ENCODE results near the gene KRT6C.
"Not testable (repeated sequence)": the region's sequence is repeated elsewhere in the genome, so short reads cannot be mapped to it uniquely, and the experiment has no call there.

Gene KRT6C

GRCh38 chr12:52491495-52491894 lies 17.9 kb upstream of the KRT6C start:
- not testable (repeated sequence) for H3K9me3 ChIP-seq (ENCODE audit: control insufficient read depth, low read length); H3K27ac ChIP-seq (ENCODE audit: insufficient read depth, low read depth, low read length, poor library complexity, severe bottlenecking); H3K27me3 ChIP-seq (ENCODE audit: control insufficient read depth, insufficient read depth, low read length, poor library complexity, severe bottlenecking); H3K4me3 ChIP-seq (ENCODE audit: insufficient read depth, low read depth, low read length); H3K36me3 ChIP-seq (ENCODE audit: control insufficient read depth, insufficient read depth, low read length)
- 94 to 95% methylated on average over 8 of the region's 8 CpGs for WGBS, 2 experiments
- H3K4me1 ChIP-seq (ENCODE audit: control insufficient read depth, insufficient read depth, low read length), result peaks cover 16% of the 10 kb centered on the region

- no peak overlapping the region for H3K4me3 ChIP-seq (ENCODE audit: insufficient read depth, low read depth, low read length)
- H3K9me3 ChIP-seq (ENCODE audit: control insufficient read depth, low read length), result no peaks in the 10 kb centered on the region
Measured at GRCh38 chr12:52488736-52489135, 15.1 kb upstream of the KRT6C start.

GRCh38 chr12:52487744-52488443 lies 14.3 kb upstream of the KRT6C start:
- not testable (repeated sequence) for H3K4me3 ChIP-seq (ENCODE audit: insufficient read depth, low read depth, low read length); H3K36me3 ChIP-seq (ENCODE audit: control insufficient read depth, insufficient read depth, low read length); H3K9me3 ChIP-seq (ENCODE audit: control insufficient read depth, low read length); H3K4me1 ChIP-seq (ENCODE audit: control insufficient read depth, insufficient read depth, low read length); H3K27me3 ChIP-seq (ENCODE audit: control insufficient read depth, insufficient read depth, low read length, poor library complexity, severe bottlenecking); H3K27ac ChIP-seq (ENCODE audit: insufficient read depth, low read depth, low read length, poor library complexity, severe bottlenecking)
- 91 to 93% methylated on average over 13 to 15 of the region's 15 CpGs for WGBS, 2 experiments

More at GRCh38 chr12:52488736-52489135, 15.1 kb upstream of the KRT6C start:
- H3K27ac ChIP-seq (ENCODE audit: insufficient read depth, low read depth, low read length, poor library complexity, severe bottlenecking), result no peak overlapping the region
- H3K4me1 ChIP-seq (ENCODE audit: control insufficient read depth, insufficient read depth, low read length), result no peaks in the 10 kb centered on the region
- no peaks in the 10 kb centered on the region for H3K36me3 ChIP-seq (ENCODE audit: control insufficient read depth, insufficient read depth, low read length)
- H3K27me3 ChIP-seq (ENCODE audit: control insufficient read depth, insufficient read depth, low read length, poor library complexity, severe bottlenecking), result no peaks in the 10 kb centered on the region

GRCh38 chr12:52487211-52487610 lies 13.6 kb upstream of the KRT6C start:
- Histone ChIP-seq H3K27ac (ENCODE audit: insufficient read depth, low read depth, low read length, poor library complexity, severe bottlenecking) (no peak overlapping the region), H3K9me3 (ENCODE audit: control insufficient read depth, low read length) (no peaks in the 10 kb centered on the region), H3K4me1 (ENCODE audit: control insufficient read depth, insufficient read depth, low read length) (no peaks in the 10 kb centered on the region), H3K27me3 (ENCODE audit: control insufficient read depth, insufficient read depth, low read length, poor library complexity, severe bottlenecking) (no peaks in the 10 kb centered on the region), H3K4me3 (ENCODE audit: insufficient read depth, low read depth, low read length) (no peak overlapping the region), H3K36me3 (ENCODE audit: control insufficient read depth, insufficient read depth, low read length) (no peaks in the 10 kb centered on the region)
- 29 to 80% methylated on average over 1 of the region's 1 CpG for WGBS, 2 experiments

- 92 to 95% methylated on average over 4 to 5 of the region's 5 CpGs for WGBS, 2 experiments
- Histone ChIP-seq H3K36me3 (ENCODE audit: control insufficient read depth, insufficient read depth, low read length) (no peaks in the 10 kb centered on the region), H3K4me1 (ENCODE audit: control insufficient read depth, insufficient read depth, low read length) (no peaks in the 10 kb centered on the region), H3K4me3 (ENCODE audit: insufficient read depth, low read depth, low read length) (no peak overlapping the region), H3K27ac (ENCODE audit: insufficient read depth, low read depth, low read length, poor library complexity, severe bottlenecking) (no peak overlapping the region), H3K9me3 (ENCODE audit: control insufficient read depth, low read length) (no peaks in the 10 kb centered on the region), H3K27me3 (ENCODE audit: control insufficient read depth, insufficient read depth, low read length, poor library complexity, severe bottlenecking) (no peaks in the 10 kb centered on the region)
Measured at GRCh38 chr12:52486166-52487105, 12.8 kb upstream of the KRT6C start.

GRCh38 chr12:52480073-52480472 lies 6.5 kb upstream of the KRT6C start:
- H3K27ac ChIP-seq (ENCODE audit: insufficient read depth, low read depth, low read length, poor library complexity, severe bottlenecking), result no peak overlapping the region
- no peaks in the 10 kb centered on the region for H3K36me3 ChIP-seq (ENCODE audit: control insufficient read depth, insufficient read depth, low read length)
- H3K4me3 ChIP-seq (ENCODE audit: insufficient read depth, low read depth, low read length), result no peak overlapping the region
- WGBS, 2 experiments, result 49 to 56% methylated on average over 3 of the region's 3 CpGs
- no peaks in the 10 kb centered on the region for H3K4me1 ChIP-seq (ENCODE audit: control insufficient read depth, insufficient read depth, low read length)
- no peaks in the 10 kb centered on the region for H3K9me3 ChIP-seq (ENCODE audit: control insufficient read depth, low read length)
- no peaks in the 10 kb centered on the region for H3K27me3 ChIP-seq (ENCODE audit: control insufficient read depth, insufficient read depth, low read length, poor library complexity, severe bottlenecking)

- no peaks in the 10 kb centered on the region for H3K9me3 ChIP-seq (ENCODE audit: control insufficient read depth, low read length)
- H3K4me3 ChIP-seq (ENCODE audit: insufficient read depth, low read depth, low read length), result no peak overlapping the region
- H3K36me3 ChIP-seq (ENCODE audit: control insufficient read depth, insufficient read depth, low read length), result no peaks in the 10 kb centered on the region
- no peak overlapping the region for H3K27ac ChIP-seq (ENCODE audit: insufficient read depth, low read depth, low read length, poor library complexity, severe bottlenecking)
- WGBS, 2 experiments, result 75 to 83% methylated on average over 2 of the region's 2 CpGs
- H3K27me3 ChIP-seq (ENCODE audit: control insufficient read depth, insufficient read depth, low read length, poor library complexity, severe bottlenecking), result no peaks in the 10 kb centered on the region
- H3K4me1 ChIP-seq (ENCODE audit: control insufficient read depth, insufficient read depth, low read length), result no peaks in the 10 kb centered on the region
Measured at GRCh38 chr12:52477651-52478050, 4.0 kb upstream of the KRT6C start.

- H3K4me3 ChIP-seq (ENCODE audit: insufficient read depth, low read depth, low read length), result no peak overlapping the region
- WGBS, 2 experiments, result 89 to 100% methylated on average over 1 to 2 of the region's 2 CpGs
- H3K27ac ChIP-seq (ENCODE audit: insufficient read depth, low read depth, low read length, poor library complexity, severe bottlenecking), result no peak overlapping the region
- H3K27me3 ChIP-seq (ENCODE audit: control insufficient read depth, insufficient read depth, low read length, poor library complexity, severe bottlenecking), result no peaks in the 10 kb centered on the region
- H3K4me1 ChIP-seq (ENCODE audit: control insufficient read depth, insufficient read depth, low read length), result no peaks in the 10 kb centered on the region
- H3K36me3 ChIP-seq (ENCODE audit: control insufficient read depth, insufficient read depth, low read length), result no peaks in the 10 kb centered on the region
- no peaks in the 10 kb centered on the region for H3K9me3 ChIP-seq (ENCODE audit: control insufficient read depth, low read length)
Measured at GRCh38 chr12:52474212-52474611, 607 bp upstream of the KRT6C start.

GRCh38 chr12:52469853-52470252 lies 3.8 kb downstream of the KRT6C start:
- Histone ChIP-seq H3K36me3 (ENCODE audit: control insufficient read depth, insufficient read depth, low read length) (no peaks in the 10 kb centered on the region), H3K9me3 (ENCODE audit: control insufficient read depth, low read length) (no peaks in the 10 kb centered on the region), H3K4me3 (ENCODE audit: insufficient read depth, low read depth, low read length) (no peak overlapping the region), H3K4me1 (ENCODE audit: control insufficient read depth, insufficient read depth, low read length) (no peaks in the 10 kb centered on the region), H3K27me3 (ENCODE audit: control insufficient read depth, insufficient read depth, low read length, poor library complexity, severe bottlenecking) (no peaks in the 10 kb centered on the region), H3K27ac (ENCODE audit: insufficient read depth, low read depth, low read length, poor library complexity, severe bottlenecking) (no peak overlapping the region)
- 77 to 80% methylated on average over 4 of the region's 4 CpGs for WGBS, 2 experiments

- 91 to 92% methylated on average over 2 of the region's 2 CpGs for WGBS, 2 experiments
- Histone ChIP-seq H3K27me3 (ENCODE audit: control insufficient read depth, insufficient read depth, low read length, poor library complexity, severe bottlenecking) (no peaks in the 10 kb centered on the region), H3K4me3 (ENCODE audit: insufficient read depth, low read depth, low read length) (no peak overlapping the region)
Measured at GRCh38 chr12:52464897-52465296, 8.7 kb downstream of the KRT6C start.

More at GRCh38 chr12:52464897-52465296, 8.7 kb downstream of the KRT6C start:
- Histone ChIP-seq H3K4me1 (ENCODE audit: control insufficient read depth, insufficient read depth, low read length) (no peaks in the 10 kb centered on the region), H3K9me3 (ENCODE audit: control insufficient read depth, low read length) (no peaks in the 10 kb centered on the region), H3K27ac (ENCODE audit: insufficient read depth, low read depth, low read length, poor library complexity, severe bottlenecking) (no peak overlapping the region), H3K36me3 (ENCODE audit: control insufficient read depth, insufficient read depth, low read length) (no peaks in the 10 kb centered on the region)
